Ureter (tissue), 1 donor: ENCODE measurements around the gene ABCF2. TPM values are rescaled to one million over a fixed set of nuclear protein-coding genes. Genes with fewer than 3 reads are reported as not detected.

Experiments used
- DNase-seq: peaks from one replicate; pipeline ENCODE4 v3.0.0-alpha.2; 2020; ENCODE audit warnings: low spot score
- total RNA-seq: library from RNA; stranded (reverse); gene quantifications from one replicate; pipeline ENCODE4 v1.2.4, GENCODE V29; 2023
- donor health status: DM: yes; HTN: yes; CAD: no.

ABCF2 gene
- total RNA-seq, 1 donor from 2014 or later, result 33.9 TPM

DNA sequence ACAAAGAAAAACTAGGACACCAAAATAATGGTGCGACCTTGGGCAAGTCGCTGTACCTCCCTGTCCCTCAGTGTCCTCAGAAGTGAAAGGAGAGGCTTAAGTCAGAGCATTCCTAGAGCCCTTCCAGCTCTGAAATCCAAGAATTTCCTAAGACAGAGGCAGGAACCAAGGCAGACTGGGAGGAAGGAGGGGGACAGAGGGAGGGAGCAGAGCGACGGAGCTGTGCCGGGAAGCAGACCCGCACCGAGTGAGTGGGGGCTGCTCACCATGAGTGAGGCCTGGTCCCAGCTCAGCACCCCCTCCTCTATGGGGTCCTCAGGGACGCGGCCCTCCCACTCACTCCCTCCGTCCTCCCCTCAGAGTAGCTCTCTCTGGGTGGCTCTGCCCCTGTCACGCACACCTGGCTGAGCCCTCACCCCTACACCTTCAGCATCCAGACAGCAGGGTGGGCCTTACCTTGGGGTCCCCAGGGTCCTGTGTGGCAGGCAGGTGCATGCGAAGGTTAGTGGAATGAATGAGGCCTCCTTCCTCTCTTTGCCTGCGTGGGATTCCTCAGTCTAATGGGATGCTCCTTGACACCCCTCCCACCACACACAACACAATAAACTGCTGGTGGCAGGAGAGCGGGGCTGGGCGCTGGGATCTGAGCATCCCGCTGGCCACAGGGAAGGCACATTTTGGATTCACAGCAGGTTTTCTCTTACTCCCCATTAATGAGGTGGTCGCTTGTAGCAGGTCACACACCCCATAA is 26.1 kb upstream of the ABCF2 start:
- DNase-seq, result no peak

GRCh38 chr7:151252561-151252835 is 25.5 kb upstream of the ABCF2 start:
- no peak for DNase-seq

- DNase-seq, result no peak
Measured at GRCh38 chr7:151251689-151252560, 24.9 kb upstream of the ABCF2 start.

DNA sequence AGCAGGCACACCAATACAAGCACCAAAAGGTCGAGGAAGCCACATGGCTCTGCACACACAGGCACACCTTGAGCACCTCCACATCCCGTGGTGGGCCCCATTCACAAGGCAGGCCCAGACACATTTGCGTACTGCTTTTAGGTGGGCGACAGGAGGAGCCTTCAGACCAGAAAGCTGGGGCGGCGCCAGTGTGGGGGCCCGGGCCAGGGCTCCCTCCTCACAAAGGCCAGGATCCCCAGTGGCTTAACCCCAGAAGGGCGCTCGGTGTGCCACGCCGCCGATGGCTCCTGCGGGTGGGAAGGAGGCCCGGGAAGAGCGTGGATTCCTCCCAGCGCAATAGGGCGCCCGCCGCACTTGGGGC is 24.3 kb upstream of the ABCF2 start:
- no peak for DNase-seq

GRCh38 chr7:151250181-151251132 is 23.5 kb upstream of the ABCF2 start:
- DNase-seq, result no peak

DNA sequence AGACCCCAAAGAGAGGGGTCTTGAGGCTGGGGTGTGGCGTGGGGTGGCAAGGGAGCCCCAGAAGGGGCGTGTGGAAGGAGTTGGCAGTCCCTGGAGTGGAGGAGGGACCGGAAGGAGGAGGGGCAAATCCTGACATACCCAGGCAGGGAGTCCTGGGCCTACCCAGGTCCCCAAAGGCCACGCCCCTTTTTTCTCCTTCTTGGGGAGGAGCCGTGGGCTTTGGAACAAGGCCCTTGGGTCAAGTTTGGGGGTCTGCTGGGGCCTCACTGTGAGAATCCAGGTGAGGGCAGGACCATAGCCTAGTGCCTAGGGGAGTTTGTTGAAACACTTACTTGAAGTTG is 22.7 kb upstream of the ABCF2 start:
- DNase-seq, result peak; percentile 83

DNA sequence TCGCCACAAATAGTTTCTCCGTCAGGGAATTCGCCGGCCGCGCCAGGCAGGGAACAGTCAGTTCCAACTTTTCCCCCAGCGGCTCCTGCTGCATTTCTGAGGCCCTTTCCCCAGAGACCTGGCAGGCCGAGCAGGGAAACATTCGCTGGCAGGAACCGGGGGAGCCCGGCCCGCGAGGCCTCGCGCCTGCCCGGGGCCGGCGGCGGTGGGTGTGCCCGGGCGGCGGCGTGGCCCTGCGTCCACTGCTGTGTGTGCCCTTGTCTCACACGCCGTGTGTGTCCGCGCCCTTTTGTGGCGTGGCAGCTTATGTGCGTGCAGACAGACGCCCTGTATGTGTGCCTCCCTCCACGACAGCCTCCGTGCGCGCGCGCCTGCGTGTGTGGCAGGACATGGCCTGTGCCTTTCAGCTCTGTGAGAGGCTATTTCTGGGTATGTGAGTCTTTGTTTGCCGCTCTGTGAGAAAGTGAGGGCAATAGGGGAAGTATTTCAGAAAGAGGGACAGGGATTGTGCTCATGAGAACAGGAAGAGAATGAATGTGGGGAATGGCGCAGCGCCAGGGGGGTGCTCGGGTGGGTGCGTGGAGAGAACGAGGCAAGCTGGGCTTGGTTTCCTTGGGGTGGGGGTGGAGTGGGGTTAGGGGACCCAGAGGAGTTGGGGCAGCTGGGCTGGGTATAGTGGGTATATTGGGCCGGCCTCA is 22.2 kb upstream of the ABCF2 start:
- peak; percentile 73 for DNase-seq

GRCh38 chr7:151248346-151249033 is 21.5 kb upstream of the ABCF2 start, which contains the start of gene SMARCD3:
SMARCD3 (minus strand) TSS chr7:151248694; CDS start chr7:151248562, 132 bp downstream.
- DNase-seq, result no peak

- no peak for DNase-seq
Measured at GRCh38 chr7:151247611-151248345, 20.8 kb upstream of the ABCF2 start.

GRCh38 chr7:151246851-151247580 is 20.0 kb upstream of the ABCF2 start:
- DNase-seq, result no peak

DNA sequence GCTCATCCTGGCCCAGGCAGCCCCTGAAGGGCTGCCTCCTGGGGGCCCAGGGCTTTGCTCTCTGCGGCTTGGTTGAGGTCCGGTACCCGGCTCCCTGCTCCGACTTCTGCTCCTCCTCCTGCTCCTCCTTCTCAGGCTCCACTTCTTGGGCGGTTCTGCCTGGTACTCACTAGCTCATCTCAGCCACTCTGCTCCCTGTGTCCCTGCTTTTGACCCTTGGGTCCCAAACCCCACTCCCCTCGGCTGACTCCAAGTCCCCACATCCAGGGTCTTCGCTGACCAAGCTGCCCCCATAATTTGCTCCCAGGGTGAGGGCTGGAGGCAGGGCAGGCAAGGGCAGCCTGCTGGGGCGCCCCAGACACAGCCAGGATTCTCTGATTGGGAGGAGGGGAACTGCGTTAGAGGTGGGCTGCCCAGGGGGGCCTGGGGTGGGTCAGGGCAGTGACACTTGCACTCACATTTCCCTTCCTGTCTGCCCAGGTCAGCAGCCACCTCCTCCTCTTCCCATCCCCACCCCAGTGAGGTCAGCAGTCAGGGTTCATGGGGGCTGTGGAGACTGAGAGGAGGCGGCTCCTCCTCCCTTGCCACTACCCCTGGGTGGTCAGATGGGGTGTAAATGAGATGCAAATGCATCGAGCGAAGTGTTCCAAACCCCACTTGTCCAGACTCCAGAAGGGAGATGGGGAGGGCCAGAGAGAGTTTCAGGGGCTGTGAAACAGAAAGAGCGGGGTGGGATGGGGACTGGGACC is 19.3 kb upstream of the ABCF2 start:
- no peak for DNase-seq

DNA sequence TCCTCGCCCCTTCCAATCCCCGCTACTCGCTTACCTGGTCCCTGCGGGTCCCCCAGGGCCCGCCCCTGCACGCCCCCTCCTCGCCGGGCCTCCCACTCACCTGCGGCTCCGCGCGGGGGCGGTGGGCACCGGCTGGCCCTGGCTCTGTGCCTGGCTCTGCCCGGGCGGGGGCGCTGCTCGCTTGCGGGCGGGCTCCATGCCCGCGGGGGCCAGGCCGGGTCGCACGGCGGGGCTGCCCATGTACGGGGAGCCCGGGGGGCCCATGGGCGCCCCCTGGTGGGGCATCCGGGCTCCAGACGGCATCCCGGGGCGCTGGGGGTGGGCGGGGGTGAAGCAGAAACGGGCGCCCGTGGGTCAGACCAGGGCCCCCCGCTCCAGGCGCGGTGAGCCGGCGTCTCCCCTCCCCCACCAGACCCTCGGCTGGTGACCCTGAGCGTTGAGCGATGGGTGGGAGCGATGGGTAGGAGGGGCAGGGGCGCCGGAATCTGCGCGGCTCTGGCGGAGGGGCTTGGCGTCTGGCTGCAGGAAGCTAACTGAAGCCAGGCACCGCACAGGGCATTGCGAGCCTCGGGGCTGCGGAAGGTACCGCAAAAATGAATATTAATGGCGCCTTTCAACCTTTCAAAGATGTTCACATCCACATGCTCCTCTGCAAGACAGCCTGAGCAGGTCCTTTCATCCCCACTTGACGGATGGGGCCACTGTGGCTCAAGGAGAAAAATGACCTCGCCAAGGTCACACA is 18.5 kb upstream of the ABCF2 start:
- DNase-seq, result no peak

- no peak for DNase-seq
Measured at GRCh38 chr7:151244841-151245346, 17.9 kb upstream of the ABCF2 start.

DNA sequence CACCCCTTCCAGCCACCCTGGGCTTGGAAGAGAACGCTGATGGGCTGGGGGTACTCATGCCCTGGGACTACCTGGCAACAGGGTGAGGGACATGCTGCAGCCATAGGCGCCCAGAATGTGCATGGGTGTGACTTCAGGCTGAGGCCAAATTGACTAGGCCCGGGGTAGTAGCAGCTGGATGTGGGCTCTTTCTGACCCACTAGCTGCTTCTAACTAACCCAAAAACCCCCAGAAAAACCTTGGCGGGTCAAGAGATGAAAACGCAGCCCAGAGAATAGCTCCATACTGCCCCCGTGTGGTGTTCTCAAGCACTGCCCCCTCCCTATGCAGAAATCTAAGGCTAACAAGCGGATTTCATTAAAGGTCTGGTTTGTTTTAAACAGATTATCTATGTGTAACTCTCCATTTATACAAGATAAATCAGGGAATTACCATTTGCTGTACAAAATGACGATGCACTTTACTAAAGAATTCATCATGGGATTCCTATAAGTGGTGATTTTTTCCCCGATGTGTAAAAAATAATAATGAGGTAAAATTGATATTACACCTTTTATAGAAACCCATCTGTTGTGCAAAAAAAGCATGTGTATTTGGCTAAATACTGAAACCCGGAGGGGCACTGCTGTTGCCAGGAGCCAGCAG is 17.3 kb upstream of the ABCF2 start:
- DNase-seq, result no peak

DNA sequence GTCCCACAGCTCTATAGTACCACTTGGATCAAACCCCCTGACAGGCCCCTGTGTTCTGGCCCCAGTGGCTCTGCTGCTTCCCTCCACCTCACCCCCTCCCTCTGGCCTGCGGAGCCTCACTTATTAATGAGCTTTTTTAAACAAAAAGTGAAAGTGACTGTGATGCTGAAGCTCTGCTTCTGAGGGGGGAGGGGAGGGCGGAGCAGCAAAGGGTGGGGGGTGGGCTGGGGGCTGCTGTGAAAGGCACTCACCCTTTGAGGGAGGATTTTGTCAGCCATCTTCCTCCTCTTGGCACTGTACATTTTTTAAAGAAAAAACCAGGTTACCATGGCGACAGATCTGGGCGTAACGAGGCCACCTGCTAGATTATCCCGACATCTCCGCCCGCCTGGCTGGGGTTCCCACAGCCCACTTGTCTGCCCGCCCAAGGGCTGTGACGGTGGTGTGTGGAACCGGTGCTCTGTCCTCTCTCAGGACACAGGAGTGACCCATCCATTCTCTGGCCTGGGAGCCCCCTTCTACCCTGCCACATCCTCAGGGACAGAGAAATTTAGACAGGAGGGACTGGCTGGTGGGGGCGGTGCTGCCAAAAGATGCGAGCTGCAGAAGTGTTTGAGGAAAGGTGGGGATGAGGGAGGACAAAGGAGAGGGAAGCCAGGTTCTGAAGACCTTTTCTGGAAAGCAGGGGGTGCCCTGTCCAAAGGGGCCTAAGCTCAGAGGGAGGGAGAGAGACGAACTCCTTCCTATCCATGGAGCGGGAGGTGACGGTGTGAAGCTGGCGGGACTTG is 16.6 kb upstream of the ABCF2 start:
- no peak for DNase-seq

- no peak for DNase-seq
Measured at GRCh38 chr7:151243045-151243349, 16.0 kb upstream of the ABCF2 start.
